Islet of Langerhans (tissue), 1 donor: ENCODE results near the gene NUCKS1.

ENCODE experiments used
- FAIRE-seq: peaks from one replicate; lab custom pipeline; 2011; peaks lifted over from hg19 to GRCh38; lab: Jason Lieb, UNC

Gene NUCKS1

DNA sequence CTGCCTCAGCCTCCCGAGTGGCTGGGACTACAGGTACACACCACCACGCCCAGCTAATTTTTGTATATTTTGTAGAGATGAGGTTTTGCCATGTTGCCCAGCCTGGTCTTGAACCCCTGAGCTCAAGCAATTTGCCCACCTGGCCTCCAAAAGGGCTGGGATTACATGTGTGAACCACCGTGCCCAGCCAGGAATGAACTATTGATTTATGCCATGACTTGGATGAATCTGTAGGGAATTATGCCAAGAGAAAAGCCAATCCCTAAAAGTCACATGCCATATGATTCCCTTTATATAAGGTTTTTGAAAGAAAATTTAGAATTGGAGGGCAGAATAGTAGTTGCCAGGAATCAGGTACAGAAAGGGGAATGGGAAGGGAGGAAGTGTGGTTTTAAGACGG lies 50.6 kb downstream of the NUCKS1 start:
- FAIRE-seq, result no peak

DNA sequence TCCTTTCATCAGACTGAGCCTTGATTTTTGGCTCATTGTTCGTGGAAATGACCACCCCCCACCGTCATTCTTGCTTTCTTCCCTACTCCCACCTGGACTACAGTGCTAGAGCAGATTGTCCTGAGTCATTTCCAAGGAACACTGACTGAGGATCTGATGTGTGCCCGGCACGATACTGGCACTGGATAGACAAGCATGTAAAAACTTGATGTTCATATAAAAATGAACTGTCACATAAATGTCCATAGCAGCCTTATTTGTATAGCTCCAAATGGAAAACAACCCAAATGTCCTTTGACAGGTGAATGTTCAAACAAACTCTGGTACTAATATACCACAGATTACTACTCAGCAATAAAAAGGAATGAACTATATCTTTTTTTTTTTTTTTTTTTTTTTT lies 51.1 kb downstream of the NUCKS1 start:
- FAIRE-seq, result no peak

DNA sequence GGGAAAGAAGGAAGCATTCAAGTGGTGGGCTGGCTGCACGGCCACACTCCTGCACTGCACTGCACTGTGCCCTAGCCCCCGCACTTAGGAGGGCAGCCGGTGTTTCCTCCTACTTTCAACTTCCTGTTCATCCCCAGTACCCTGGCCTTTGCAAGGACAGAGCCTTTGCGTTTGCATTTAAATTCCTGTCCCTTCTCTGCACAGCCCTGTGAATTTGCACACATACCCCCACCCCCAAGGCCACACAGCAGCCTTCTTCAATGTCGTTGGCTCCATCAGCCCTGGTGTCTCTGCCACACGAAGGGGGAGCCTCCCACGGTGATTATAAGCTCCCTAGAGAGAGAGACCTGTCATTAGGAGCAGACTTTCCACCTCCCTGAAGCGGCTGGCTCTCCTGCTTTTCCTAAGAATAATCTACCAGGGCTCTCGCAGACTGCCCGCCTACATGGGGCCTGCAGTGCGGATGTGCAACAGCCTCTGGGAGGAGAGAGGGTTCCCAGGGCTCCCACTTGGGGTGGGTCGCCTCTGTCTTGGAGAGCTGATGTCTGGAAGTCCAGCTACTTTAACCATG lies 56.5 kb downstream of the NUCKS1 start:
- no peak for FAIRE-seq

DNA sequence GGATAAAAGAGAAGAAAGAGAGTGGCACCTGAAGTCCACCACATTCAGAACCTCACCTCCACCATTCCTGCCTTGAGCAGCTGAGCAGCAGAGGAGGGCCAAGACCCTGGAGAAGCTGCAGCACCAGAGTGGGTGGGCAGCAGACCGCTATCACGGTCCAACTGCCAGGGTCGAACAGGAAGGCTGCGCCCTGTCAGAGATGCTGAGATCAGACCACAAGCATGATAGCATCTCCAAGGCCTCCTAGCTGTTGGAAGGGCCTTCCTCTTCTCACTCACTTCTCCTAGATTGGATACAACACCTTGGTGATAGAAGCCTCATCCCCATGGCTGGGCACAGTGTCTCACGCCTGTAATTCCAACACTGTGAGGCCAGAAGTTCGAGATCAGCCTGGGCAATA lies 57.6 kb downstream of the NUCKS1 start:
- FAIRE-seq, result no peak

DNA sequence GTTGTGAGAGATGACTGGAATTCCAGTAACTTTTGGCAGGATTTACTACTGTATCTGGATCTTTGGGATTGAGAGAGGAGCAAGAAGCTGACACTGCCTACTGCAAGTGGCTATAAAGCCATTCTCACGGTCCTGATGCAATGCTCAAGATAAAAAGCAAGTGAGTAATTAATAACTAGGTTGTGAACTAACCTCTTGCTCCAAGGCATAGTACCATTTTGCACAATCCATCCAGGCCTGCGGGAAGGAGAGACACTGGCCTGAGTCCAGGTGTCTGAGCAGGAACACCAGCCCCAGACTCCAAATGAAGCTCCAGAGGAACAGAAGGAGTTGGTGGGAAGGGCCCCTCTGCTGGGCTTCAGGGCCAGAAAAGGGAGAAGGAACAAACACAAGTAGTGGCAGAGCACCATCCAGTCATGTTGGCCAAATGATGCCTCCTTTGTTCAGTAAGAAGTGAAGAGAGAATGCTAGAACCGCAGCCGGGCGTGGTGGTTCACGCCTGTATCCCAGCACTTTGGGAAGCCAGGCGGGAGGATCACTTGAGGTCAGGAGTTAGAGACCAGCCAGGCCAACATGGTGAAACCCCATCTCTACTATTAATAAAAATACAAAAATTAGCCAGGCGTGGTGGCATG lies 59.7 kb downstream of the NUCKS1 start:
- no peak for FAIRE-seq

DNA sequence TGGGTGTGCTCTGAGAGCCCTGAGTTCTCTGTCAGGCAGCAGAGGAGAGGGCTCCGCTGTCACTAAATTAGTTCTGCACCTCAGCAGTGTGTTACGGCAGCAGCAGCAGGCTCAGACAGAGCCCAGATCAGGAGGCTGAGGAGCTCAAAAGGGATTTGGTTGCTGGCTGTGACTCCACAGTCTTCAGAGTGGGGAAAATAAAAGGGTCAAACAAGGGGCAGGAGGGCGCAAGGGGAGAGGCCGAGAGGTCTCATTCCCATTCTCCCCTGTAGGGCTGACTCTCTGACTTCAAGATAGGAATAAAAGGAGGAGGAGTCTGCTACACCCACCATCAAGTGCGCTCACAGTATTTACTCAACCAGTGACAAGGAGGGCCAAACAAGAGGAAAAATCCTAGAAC lies 60.5 kb downstream of the NUCKS1 start:
- FAIRE-seq, result no peak

DNA sequence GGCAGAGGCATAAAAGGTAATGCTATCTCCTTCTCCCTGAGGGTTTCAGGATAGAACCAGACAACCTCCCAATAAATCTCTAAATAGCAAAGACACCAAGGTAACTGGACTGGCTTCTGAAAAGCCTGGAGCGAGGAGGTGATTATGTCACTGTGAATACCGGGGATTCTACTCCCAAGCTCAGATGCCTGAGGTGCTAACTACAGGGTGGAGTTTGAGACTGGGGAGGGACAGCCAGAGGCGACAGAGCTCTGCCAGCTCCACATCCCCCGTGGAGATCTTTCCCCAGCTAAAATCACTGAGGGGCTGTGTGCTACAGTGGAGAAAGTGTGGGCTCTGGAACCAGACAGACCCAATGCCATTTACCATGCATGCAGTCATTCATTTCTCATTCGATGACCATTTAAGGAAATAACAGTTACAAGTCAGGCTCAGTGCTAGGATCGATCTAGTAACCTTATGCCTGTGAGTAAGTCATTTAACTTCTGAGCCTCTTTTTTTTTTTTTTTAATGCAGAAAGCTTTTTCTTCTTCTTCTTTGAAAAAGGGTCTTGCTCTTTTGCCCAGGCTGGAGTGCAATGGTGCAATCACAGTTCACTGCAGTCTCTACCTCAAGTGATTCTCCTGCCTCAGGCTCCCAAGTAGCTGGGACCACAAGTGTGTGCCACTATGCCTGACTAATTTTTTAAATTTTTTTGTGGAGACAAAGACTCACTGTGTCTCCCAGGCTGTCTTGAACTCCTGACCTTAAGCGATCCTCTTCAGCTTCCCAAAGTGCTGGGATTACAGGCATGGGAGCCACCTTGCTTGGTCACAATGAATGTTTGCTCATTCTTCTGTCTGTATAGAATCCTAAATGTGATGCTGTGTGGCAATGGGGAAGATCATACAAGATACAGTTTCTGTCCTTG lies 61.6 kb downstream of the NUCKS1 start:
- FAIRE-seq, result no peak

DNA sequence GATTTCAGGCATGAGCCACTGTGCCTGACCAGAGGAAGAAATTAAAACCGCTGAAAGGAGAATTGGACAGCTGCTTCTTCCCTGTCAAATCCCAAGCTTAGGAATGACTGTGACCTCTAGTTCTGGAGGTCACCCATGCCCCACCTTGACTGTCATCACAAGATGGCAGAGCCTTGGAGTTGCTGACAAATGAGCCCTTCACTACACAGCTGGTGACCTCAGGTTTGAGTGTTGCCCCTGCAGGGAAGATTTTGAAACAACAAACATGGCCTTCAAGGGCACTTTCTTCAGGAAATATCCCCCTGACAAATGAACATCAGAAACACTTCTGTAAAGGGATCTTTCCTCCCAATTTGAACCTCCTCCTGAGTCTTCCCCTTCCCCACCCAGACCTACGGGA lies 62.7 kb downstream of the NUCKS1 start:
- FAIRE-seq, result no peak

DNA sequence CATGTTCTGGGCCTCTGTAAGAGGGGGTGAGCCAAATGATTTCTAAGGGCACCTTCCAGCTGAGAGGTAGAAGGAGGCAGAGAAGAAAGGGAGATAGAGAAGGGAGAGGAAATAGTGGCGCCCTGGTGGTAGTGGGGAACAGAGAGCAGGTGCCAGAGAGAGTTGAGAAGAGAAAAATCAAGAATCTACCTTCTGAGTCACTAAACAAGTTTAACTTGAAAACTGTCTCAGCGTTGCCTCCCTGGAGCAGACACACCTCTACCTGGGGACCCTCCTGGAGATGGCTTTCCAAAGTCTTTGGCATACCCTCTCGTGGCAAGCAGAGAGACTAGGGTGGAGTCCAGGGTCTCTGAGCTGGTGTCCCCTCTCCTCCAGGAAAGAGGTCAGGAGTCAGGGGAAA lies 68.6 kb downstream of the NUCKS1 start:
- FAIRE-seq, result no peak

DNA sequence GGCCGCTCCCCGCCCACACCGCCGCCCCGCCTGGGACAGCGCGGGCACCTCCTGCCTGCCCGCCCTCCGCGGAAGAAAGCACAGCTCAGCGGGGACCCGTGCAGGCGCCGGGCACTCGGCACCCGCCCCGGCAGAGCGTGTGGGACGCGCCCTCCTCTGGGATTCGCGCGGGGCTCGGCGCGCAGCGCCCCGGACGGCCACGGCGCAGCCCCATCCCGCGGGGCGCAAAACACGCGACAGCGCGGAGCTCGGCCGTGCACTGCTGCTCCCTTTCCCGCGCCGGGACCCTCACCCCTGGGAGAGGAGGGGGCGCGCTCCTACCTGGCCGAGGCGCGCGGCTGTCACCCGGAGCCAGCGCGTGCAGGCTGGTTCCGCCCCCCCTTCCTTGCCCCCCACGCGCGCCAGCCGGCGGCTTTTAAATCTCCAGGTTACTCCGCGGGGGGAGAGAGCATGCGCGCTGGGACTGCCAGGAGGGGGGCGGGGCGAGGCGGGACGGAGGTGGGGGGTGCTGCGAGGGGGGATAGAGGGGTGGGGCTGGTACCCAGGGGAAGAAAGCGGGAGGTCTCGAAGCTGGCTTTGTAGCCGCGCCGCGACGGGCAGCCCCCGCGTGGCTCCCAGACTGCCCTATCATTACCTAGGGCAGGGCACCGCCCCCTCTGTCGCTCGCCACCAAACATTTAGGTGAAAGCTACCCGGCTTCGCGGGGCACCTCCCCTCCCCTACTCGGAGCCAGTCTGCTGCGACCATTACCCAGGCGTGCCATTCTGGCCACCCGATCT lies 69.7 kb downstream of the NUCKS1 start, which contains the start of gene SLC45A3:
SLC45A3 (minus strand) TSS at position 437 of the 779 bp plus-strand sequence. CDS start 15,853 bp downstream, outside the sequence.
- no peak for FAIRE-seq

DNA sequence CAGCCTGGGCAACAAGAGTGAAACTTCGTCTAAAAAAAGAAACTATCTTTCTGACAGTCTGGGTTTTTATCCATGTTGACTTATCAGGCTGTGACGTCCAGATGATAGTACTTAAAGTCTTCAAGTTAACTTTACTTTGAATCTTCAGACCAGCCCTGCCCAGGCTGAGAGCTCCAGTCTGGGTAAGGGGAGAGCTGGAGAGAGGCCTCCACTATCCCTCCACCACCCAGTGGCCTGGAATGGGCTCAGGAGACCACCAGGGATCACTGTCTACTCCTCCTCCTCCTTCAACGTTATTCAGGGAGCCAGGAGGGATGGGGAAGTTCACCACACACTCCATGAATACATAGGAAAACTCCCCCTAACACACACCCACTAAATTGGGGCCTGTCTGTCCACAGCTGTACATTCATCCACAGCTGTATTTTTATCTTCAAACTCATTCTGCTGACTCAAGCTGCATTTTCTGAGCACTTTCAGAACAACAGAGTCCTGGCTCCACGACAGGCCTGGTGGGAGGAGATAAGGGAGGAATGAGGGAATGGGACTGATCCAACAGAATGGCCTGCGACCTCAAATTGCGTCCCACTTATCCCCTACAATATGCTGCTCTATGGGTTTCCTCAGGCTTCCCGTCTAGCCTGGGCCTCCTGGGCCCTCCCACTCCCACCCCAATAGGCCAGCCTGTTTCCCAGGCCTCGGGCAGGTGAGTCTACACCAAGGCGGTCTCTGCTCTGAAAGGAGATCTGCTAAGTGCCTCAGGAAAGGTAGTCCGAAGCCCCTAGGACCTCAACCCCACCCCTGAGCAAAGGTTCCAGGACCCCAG lies 71.5 kb downstream of the NUCKS1 start:
- no peak for FAIRE-seq

DNA sequence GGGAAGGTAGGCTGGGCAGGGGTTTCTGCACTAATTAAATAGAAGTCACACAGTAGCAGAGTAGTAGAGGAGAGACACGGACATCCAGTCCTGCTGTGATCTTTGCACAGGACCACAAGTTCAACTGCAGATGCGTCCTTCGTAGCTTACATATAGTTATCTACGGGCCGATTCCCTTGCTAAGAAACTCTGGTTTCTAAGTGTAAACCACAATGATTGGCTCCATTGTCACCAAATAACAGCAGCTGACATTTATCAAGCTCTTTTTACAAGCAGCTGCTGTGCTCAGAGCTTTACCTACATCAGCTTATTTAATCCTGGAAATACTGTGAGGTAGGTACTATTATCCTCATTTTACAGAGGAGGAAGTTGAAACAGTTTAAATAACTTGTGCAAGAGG lies 72.8 kb downstream of the NUCKS1 start:
- no peak for FAIRE-seq

DNA sequence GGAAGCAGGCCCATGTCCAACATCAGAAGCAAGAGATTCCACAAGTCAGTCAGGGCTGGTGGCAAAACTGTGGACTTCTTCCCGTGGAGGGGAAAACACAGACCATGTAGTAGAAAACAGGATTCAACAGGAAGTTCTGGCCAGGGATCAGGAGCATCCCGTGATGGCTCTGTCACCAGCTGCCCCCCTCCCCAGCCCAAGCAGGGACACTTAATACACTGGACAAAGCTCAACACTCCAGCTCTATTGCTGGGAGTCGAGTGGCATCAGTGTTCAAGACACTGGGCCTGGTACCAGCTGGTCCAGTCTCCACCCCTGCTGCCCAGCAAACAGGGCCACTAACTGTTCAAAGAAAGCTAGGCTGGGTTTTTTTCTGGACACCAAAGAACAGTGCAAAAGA lies 73.4 kb downstream of the NUCKS1 start:
- FAIRE-seq, result no peak

DNA sequence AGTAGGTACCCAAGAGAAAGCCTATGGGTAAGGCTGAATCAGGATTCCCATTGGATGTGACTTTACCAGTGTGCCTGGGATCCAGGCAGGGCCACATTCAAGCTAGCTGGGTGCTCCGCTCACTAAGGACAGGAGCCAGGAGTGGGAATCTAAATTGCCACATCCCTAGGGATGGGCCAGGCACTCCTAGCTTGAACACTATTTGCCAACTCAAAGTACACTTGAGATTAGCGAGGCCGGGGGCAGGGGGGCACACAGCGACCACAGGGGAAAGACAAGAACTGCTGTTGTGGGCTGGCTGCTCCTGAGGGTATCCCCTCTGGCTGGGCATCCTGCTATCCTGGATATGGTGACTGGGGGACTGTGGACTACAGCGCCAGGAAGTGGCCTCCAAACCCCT lies 74.0 kb downstream of the NUCKS1 start:
- no peak for FAIRE-seq

DNA sequence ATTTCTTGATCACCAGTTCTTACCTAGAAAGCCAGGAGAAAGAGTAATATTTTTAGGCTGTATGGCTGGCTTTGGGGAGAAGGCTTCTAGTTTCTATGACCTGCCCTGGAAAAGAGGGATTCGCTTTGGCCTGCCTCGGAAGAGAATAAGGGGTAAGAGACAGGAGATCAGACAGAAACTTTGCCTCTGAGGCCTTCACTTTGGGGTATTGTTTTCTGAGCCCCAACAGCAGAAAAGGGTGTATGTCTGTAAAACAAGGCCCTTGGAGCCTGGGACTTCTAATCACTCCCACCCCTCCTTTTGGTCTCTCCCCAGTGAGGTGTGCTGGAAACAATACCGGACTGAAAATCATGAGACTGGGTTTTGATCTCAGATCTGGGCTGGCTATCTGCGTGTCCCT lies 74.7 kb downstream of the NUCKS1 start:
- FAIRE-seq, result no peak

DNA sequence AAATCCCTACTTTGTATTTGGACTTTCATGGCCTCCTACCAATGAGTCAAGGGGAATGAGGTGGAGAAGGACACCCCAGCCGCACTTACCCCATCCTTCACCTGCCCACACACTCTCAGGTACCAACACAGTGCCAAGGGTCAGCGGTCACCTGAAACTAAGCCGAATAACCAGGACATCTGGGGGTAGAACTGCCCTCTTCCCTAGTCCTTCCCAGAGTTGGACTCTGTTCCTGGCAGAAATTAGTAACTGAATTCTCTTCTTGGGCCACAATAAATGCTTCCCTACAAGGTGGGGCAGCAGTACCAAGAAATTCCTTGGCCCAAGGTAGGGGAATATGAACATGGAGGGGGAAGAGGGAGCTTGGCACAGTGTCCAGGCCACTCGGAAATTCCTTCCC lies 77.0 kb downstream of the NUCKS1 start:
- no peak for FAIRE-seq

DNA sequence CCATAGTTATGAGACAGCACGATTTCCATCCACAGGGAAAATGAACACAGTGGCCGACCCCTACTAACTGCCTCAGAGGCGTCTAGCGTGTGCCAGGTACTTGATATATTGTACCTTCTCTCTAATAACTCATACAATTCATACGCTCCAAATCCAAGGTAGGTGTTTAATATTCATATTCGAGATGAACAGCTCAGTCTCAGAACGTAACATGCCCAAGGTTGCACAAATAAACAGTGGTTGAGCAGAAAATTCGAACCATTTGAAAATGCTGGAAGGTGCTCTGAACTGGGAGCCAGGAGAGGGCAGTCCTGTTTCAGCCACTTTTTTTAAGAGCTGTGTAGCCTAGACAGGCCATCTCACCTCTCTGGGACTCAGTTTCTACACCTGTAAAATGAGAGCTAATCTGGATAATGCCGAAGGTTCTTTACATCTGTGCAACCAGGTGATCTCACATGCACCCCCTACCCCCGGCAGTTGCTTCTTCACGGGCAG lies 77.5 kb downstream of the NUCKS1 start:
- no peak for FAIRE-seq

DNA sequence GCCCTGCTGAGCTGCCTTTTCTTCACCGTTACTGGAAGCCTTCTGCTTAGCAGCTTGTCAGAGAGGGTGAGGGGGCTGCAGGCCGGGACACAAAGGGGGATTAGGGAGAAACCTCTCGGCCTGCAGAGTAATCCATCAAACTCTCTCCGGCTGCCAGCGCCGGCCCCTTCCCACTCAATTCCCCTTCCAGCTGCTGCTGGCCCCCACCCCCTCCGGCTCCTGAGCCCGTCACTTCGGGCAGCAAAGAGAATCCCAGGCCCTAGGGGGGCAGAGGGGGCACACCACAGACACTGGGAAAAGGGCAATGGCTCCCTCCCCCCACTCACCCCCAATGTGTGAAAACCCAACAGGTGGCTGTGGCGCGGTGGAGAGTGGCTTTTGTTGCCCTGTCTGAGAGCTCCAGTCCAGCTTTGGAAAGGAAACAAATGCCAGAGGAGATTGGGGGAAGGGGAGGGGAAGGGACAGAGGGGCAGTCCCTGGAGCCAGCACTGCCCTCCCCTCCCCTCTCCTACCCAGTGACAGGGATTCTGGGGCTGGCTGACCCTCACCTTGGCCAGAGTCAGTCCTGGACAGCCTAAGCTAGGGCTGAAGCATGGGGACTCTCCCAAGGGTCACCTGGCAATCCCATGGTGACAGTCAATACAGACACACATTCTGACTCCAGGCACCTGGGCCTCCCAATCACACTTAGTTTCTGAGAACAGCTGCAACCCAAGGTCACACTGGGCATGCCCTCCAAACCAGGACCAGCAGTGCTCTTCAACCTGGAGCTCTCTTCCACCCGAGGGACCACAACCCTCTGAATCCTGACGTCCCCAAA lies 79.2 kb downstream of the NUCKS1 start:
- FAIRE-seq, result no peak

DNA sequence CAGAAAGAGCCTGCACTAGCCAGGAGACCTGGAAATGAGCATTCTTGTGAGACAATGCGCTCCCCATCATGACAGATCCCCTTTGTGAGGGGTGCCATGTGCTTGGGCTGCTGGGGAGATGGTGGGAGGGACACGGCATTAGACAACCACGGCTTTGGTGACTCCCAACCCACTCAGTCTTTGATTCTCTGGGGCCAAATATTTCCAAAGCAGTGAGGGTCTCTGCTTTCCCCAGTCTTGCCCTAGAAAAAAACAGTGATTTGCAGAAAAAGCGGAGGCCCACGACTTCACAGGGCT lies 79.9 kb downstream of the NUCKS1 start:
- FAIRE-seq, result no peak

DNA sequence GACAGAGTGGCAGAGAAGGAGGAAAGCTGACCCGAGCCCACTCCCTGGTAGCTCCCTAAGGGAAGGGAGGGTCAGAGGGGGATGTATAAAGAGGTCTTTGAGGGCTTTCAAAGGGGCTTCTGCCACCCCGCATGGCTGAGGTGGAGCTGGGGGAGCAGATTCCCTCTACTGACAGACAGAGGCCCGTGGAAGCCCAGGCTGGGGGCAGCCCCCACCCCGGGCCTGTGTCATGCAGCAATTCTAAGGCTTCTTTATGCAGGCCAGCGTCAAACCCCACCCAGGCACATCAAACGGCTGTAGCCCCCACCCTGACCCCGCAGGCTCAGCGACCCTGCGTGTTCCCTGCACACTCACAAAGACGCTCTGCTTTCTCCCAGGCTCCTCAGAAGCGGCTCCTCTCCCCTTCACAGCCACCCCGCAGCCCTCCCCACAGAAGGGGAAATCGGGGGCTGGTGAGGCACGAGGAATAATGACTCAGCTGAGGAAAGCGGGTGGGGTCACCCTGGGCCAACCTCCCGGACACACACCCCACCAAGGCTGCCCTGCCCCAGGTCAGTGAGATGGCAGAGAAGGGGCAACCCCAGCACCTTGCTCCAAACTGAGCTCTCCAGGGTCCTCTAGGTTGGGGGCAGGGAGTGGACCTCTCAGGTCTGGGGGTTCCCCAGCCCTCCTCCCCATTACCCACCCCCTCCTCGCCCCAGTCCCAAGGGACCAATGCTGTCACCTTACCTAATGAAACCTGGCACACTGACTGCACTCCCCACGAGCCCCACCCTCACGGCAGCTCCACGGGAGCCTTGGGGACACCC lies 80.4 kb downstream of the NUCKS1 start:
- FAIRE-seq, result no peak
